ENCODE results near the gene MRPL43.
A peak's percentile ranks its signal among the peaks of the same experiment; 100 is the strongest.

MRPL43 gene

DNA sequence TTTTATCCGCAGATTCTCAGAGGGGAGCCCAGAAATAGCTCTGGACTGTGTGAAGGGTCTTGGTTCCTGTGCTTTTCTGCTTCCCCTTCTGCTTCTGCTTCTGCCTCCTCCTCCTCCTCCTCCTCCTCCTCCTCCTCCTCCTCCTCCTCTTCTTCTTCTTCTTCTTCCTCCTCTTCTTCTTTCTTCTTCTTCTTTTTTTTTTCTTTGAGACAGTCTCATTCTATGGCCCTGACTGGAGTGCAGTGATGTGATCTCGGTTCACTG is 32.1 kb upstream of the MRPL43 start:
- no peak for DNase-seq

DNA sequence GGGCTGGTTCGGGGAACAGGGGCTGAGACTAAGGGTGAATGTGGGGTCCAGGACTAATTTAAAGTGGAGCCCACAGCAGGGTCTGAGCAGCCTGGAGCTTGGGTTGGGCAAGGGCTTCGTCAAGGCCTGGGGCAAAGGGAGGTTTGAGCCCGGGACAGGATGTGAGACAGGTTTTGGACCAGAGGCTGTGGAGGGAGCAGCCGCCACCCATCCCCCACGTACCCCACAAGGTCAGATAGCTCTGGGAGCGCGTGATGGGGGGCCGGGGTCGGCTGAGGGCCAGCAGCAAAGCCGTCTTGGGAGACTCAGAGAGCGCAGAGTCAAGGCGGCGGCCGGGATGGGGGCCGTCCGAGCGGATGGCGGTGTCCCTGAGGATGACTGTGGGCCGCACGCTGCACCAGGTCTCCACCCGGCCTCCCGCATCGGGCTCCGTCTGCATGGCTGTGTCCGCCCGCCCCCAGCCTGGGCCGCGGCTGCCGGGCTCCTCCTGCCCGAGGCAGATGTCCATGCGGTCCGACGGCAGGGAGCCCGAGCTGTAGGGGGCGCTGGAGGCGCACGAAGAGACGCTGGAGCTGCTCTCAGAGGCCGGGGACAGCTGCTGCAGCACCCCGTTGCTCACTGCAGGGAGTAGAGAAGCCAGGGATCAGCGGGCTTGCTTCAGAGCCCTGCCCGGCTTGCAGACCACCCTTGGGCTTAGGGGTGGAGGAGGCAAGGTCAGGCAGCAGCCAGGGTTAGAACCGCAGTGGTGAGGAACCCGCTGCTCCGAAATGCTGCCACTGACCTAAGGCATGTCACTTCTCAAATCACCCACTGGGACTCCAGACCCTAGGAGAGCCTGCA is 31.5 kb upstream of the MRPL43 start:
- DNase-seq = peak in 11 of 14 donors; percentile 18 to 77 (median 56)

DNA sequence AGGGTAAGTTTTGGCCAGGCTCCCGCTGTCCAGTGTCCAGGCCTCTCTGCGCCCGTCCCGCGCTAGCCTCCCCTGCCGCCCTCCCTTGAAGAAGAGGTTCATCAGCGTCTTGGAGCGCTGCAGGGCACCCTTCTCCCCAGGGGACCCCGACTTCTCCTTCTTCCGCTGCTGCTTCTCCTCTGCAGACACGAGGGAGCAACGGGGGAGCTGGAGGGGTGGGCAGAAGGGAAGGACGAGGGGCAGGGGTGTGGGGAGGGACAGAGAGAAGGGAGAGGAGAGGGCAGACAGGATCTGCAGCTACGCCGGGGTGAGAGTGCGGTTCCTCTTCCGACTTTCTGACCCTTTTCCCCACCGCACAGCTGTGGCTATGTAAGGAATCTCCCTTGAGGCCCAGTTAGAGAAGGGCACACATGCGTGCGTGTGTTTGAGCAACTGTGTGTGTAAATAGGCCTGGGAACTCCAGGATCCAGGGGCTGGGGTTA is 30.9 kb upstream of the MRPL43 start:
- DNase-seq = no peak

DNA sequence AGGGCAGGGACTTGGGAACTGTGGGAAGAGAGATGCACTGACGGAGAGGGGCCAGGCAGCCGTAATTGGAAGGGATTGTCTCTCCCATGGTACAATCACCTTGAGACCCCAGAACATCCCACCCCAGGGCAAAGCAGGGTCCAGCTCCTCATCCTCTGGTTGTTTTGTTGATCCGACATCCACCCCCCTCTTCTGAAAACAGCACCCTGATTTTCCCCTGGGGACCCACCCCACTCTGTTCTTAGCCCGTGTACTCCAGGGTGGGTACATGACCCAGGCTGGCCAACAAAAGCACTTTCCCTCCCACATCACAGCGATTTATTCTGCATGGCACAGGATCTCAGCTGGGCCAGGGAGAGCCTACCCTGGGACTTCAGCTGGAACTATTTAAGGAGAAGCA is 29.5 kb upstream of the MRPL43 start:
- DNase-seq = no peak

DNA sequence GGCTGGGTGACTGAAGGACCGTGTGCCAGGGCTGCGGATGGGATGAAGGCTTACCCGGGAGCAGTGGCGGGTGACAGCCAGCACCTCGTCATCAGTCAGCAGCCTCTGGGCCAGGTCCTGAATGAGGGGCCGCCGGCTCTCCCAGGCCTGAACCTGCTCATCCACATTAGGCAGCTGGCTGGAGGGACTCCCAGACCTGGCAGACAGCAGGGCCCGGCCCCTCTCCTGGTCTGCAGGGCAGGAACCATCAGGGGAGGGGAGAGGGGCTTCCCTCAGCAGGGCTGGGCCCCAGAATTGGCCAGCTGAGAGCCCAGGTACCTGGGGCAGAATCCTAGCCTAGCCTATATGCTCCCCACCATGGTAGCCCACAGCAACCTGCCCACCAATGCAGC is 28.3 kb upstream of the MRPL43 start:
- DNase-seq = no peak

DNA sequence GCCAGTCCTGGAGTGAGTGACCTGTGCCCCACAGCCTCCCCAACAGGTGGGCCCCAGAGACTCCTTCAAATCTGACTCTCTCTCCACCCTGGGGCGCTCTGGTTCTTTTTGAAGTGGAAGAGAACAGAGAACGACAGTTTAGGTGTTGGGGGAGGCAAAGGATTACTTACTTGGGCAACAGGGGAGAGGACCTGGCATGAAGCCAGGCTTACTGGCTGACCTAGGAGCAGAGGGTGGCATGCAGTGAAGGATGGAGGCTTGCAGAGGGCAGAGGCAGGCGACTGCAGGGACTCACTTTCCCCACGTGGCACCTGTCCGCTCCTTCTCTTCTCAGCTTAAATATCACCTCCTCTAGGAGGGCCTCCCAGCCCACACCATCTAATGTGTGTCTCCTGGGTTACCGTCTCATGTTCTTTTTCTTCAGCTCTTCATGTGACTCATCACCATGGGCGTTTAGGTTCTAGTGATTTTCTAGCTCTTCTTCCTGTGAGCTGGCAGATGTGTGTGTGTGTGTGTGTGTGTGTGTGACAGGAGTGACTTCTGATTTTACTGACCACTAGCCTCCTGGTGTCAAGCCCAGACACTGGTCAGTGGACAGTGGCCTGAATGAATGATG is 27.8 kb upstream of the MRPL43 start:
- DNase-seq = no peak

DNA sequence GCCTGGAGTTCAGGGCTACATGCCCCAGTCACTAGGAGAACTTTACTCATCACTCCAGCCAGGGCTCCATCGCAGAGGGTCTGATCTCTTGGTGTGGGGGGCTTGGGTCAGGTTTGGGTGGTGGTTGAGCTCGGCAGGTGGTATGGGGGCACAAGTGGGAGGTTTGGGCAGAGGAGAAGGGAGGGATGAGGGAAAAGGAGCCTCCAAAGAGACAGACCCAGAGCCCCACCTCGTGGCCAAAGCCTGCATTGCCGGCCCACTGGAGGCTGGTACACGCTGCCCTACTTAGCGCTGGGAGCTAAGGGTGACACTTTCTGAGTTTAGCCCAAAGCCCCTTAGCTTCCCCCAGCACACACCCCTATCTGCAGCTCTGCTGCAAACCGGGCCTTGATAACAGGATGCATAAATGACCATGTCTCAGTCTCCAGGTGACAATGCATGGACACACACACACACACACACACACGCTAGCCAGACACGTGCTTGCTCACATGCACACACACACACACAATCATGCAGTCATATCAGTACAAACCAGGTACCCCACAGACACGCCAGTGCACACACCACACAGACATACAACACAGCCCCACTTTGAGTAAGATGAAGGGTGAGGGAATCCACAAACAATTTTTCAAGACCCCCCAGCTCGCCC is 27.1 kb upstream of the MRPL43 start:
- peak in 13 of 14 donors; percentile 20 to 82 (median 63) for DNase-seq

DNA sequence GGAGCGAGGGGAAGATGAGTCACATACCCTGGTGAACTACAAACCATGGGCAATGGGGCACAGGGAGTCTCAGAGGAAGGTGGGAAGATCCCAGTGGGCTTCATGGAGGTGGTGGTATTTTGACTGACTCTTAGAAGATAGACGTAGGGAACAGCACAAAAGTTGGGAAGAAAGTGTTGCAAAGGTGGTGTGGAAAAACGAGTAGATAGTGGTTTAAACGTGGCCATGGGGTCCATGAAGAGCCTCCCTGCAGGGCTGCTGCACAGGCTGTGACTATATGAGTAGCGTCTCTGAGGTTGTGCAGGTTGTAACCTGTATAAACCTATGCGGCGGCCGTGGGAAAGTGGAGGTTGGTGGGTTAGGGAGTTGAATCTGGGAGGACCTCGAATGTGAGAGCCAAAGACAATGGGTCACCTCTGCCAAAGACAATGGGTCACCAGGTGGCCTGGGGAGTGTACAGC is 26.1 kb upstream of the MRPL43 start:
- peak in 1 of 14 donors; percentile 40 for DNase-seq

DNA sequence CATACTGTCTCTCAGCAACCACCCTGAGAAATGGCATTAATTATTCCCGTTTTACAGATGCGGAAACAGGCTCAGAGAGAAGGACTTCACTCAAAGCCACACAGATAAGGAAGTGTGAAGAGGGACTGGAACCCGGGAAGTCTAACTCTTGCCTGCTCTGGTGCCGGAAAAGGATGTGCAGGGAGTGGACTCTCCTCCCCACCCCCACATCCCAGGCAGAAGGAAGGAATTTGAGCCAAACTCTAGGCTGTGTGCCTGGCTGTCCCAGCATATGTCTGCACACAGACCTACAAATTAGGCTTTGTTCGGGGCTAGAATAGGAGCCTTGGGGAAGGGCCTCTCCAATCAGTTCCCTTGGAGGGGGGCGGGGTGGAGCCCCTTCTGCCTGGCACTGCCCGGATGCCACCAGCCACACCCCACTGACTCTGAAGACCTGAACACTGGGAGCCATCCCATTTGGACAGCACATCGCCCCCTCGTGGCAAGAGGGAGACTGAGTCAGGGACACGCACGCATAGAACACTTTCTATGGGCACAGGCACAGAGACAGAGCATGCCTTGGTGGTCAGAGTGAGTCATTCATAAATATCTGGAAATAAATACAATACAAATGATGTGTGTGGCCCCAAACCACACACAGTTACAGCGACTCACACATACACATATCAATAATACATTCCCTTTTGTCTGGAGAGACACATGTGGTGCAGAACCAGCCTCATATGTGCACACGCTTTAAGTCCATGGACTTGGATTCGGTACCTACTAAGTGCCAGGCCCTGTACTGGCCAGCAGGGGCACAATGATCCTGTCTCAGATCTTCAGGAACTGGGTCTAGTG is 25.4 kb upstream of the MRPL43 start:
- DNase-seq = peak in 13 of 14 donors; percentile 45 to 96 (median 88)

DNA sequence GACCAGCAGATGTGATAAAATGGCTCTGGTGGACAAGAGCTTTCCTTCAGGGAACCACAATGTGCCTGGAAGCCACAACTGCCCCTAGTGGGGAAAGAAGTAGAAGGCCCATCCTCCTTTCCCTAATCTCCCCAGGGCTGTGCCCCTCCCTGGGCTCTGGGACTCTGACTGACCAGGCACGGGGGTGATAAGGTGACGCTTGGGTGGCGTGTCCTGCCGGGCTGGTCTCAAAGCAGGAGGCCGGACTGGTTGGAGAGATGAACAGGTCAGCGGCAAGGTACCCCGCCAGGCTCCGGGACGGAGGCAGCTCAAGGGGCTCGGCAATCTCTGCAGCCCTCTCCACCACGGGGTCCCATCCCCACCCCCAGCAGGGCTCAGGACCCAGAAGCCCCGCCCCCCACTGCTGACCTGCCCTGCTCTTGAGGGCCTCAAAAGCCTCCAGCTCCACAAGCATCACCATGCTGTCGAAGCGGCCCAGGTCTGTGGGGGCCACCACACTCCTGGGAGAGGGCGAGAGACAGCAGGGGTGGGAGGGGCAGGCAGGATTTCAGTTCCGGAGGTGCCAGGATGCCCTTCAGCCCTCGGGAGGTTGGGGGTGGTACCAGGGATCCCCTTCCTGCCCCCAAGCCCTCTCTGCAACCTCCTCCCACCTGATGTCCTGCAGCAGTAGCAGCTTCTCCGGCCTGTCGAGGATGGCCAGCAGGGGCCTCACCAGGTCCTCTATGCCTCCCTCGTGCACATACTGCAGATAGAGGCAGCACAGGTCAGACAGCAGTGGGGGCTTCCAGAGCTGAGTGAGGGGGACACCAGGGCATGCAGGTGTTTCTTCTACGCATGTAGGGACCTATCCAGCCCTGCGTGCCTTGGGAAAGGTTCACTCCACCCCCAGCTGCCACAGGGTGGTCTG is 24.5 kb upstream of the MRPL43 start:
- peak in 2 of 14 donors; percentile 32 to 61 for DNase-seq

DNA sequence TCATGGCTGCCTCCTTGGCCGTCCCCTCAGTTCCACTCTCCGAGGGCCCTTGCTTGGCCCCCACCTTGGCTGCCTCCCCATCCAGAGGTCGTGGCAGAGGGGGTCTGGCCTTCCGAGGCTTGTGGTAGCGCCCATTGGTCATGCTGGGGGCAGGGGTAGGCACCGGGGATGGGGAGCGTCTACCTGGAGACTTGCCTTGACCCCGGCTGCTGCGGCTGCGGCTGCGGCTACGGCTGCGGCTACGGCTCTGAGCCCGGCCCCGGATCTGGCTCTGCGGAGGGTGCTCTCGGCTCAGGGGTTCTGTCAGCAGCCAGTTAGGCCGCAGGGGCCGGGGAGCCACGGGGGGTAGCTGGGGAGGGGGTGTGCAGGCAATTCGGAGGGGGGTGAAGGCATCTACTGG is 23.0 kb upstream of the MRPL43 start:
- DNase-seq = no peak

DNA sequence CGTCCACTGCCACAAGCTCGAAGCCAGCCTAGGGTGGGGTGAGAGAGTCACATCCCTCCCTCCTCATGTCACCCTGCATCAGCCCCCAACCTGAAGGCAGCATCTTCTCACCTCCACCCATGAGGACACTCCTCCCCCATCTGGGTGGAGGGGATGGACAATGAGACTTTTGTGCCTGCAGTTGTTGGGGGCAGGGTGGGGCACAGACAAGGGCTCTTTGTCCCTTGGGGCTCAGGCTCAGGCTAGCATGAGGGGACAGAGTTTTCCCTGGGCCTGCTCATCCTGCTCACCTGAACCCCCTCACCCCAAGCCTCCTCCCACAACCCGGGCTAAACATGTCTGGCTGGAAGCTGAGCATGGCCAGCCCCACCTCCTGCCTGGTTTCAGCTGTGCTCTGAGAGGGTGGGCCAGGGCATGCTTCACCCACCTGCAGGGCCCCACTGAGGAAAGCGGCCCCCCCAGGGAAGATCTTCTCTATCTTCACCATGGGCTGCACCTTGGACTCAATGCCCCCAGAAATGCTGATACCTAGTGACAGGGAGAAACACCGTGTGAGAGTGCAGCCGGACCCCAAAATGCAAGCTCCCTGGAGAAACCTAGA is 21.6 kb upstream of the MRPL43 start:
- peak in 11 of 14 donors; percentile 8 to 82 (median 65) for DNase-seq

DNA sequence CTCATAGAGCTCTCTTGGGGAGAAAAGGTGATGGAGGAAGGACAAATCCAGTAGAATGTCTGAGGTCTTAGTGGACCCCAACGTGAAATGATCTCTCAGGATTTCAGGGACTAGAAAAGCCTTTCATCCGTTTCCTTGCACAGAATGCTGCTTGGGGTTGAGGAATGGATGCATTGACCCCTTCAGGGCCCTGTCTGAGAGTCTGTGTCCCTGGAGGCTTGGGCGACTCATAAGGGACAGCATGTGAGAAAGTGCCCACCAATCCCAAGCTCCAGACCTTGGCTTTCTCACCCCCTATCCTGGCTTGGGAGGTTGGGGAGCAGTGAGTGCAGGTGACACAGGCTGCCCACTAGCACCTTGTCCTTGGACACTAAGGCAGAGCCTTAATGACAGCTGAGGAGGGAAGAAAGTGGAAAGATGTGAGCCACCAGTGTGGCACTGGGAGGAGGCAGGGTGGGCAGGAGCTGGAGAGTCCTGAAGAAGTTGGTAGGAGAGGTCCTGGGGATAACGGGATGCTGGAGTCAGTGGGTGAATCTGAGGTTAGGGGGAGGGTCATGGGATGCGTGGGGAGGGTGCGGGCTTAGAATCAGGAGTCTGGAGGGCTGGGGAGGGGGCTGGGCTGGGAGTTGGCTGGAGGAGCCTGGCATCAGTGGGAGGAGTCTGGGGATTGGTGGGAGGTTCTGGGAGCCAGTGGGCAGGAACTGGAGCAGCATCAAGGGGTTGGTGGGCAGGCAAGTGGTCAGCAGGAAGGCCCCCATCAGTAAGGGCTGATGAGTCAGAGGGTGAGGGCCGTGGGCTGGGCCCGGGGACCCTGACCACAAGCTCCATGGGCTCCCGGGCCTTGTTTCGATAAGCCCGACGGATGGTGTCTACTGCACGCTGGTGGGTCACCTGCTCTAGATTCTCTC is 20.9 kb upstream of the MRPL43 start:
- peak in 6 of 14 donors; percentile 48 to 75 (median 72) for DNase-seq

DNA sequence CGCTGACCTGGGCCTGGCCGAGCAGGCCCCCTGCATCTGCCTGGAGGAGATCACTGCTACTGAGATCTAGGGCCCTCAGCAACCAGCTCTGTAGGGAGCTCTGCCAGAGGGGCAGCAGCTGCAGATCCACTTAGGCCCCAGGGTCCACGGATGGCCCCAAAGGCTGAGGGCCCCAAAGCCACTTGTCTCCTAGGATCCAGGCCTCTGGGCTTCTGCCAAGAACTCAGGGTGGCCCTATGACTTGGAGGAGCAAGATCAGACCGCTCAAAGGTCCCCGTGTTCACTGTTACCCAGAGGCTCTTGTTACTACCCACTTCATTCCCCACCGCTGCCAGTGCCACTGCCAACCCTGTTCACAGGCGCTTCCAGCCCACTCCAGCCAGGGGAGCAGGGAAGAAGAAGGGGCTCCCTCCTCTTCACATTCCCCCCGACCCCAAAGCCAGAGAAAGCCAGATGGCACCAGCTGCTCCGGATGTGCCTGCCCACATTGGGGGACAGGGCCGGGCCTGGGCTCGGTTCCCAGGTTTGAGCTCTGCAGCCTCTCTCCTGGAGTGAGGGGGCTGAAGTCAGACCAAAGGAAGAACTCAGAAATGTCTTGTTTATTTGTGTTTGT is 19.9 kb upstream of the MRPL43 start:
- peak in 7 of 14 donors; percentile 32 to 60 (median 54) for DNase-seq

DNA sequence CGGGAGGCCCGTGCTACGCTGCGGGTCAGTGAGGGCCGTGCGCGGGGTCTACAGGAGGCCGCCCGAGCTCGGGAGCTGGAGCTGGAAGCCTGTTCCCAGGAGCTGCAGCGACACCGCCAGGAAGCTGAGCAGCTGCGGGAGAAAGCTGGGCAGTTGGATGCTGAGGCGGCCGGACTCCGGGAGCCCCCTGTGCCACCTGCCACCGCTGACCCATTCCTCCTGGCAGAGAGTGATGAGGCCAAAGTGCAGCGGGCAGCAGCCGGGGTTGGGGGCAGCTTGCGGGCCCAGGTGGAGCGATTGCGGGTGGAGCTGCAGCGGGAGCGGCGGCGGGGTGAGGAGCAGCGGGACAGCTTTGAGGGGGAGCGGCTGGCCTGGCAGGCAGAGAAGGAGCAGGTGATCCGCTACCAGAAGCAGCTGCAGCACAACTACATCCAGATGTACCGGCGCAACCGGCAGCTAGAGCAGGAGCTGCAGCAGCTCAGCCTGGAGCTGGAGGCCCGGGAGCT is 19.3 kb upstream of the MRPL43 start:
- peak in 9 of 14 donors; percentile 18 to 61 (median 39) for DNase-seq

DNA sequence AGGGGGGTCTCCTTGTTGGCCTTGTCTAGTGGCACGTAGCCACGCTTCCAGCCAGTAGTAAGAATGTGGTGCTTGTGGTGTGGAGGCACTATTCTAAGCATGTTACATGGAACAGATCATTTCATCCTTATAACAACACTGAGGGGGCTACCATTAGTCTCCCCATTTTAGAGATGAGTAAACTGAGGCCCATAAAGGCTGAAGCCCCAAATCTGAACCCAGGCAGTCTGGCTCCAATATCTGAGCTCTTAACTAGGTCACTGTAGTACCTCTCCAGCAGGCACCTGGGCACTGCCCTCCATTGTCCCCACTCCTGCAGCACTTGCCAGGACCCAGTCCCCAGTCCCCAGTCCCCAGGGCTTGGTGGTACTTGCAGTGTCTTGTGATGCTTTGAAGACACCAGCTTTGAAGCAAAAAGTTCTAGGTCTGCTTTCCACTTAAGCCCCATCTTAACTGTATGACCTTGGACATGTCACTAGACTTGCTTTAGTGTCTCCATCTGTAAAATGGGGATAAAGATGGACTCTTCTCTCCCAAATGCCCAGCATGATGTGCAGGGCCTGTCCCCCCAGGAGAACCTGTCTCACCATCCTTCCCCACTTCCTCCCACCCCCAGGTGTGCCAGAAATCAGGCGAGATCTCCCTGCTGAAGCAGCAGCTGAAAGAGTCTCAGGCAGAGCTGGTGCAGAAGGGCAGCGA is 18.7 kb upstream of the MRPL43 start:
- no peak for DNase-seq

DNA sequence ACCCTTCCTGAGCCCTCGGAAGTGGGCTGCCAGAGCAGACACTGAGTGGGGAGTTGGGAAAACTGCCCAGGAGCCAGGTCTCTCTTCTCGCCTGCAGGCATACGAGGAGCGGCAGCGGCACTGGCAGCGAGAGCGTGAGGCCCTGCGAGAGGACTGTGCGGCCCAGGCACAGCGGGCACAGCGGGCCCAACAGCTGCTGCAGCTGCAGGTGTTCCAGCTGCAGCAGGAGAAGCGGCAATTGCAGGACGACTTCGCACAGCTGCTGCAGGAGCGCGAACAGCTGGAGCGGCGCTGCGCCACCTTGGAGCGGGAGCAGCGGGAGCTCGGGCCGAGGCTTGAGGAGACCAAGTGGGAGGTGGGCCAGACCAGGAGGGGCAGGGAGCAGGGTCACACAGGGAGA is 18.1 kb upstream of the MRPL43 start:
- no peak for DNase-seq

DNA sequence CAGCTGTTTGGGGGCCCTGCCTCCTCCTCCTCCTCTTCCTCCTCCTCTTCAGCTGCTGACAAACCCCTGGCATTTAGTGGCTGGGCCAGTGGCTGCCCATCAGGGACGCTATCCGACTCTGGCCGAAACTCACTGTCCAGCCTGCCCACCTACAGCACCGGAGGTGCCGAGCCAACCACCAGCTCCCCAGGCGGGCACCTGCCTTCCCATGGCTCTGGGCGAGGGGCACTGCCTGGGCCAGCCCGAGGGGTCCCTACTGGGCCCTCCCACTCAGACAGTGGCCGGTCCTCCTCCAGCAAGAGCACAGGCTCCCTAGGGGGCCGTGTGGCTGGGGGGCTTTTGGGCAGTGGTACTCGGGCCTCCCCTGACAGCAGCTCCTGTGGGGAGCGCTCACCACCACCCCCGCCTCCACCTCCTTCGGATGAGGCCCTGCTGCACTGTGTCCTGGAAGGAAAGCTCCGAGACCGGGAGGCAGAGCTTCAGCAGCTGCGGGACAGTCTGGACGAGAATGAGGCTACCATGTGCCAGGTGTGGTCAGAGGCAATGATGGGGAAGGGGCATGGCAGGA is 16.4 kb upstream of the MRPL43 start:
- DNase-seq = no peak

Data from C1 segment of cervical spinal cord (tissue), 14 donors.